ENCODE data around the gene PSAT1. TPM values are rescaled to one million over a fixed set of nuclear protein-coding genes. Genes with fewer than 3 reads are reported as not detected.

The PSAT1 gene
- total and polyA plus RNA-seq, 2 experiments from 2014 or later: 414 to 486 TPM

- TF ChIP-seq REST (IDR thresholded peaks at IDR 0.05; ENCODE audit: unreplicated experiment): no peak
- no peak for TF ChIP-seq NANOG (IDR thresholded peaks at IDR 0.05; ENCODE audit: borderline replicate concordance)
- no peak for TF ChIP-seq EZH2 (IDR thresholded peaks at IDR 0.05; ENCODE audit: low read depth, unreplicated experiment)
Measured at GRCh38 chr9:78273761-78274160, 23.2 kb upstream of the PSAT1 start (continued).

GRCh38 chr9:78278177-78278777 lies 18.6 kb upstream of the PSAT1 start:
- Mint-ChIP-seq H3K36me3 (ENCODE audit: low read depth) (no peaks in the 10 kb centered on the region), H3K4me1 (peaks cover 6% of the 10 kb centered on the region), H3K4me3 (no peak overlapping the region), H3K27ac (no peak overlapping the region), H3K9me3 (no peaks in the 10 kb centered on the region; the same call in 2 of the 3 replicates), H3K27me3 (ENCODE audit: insufficient read depth, low read depth, poor library complexity) (no peaks in the 10 kb centered on the region)
- no peak for TF ChIP-seq JUNB (IDR thresholded peaks at IDR 0.05; ENCODE audit: unreplicated experiment)
- no peak for TF ChIP-seq POLR2AphosphoS5 (IDR thresholded peaks at IDR 0.05; ENCODE audit: low read depth)
- no peak for TF ChIP-seq CREB1 (CRISPR knock-in tag; IDR thresholded peaks at IDR 0.05; ENCODE audit: low read depth)
- no peak for TF ChIP-seq EZH2 (IDR thresholded peaks at IDR 0.05; ENCODE audit: low read depth, unreplicated experiment)
- TF ChIP-seq NANOG (IDR thresholded peaks at IDR 0.05; ENCODE audit: borderline replicate concordance): no peak
- no peak for TF ChIP-seq ETS1 (IDR thresholded peaks at IDR 0.05)
- no peak for TF ChIP-seq EZH2phosphoT487 (IDR thresholded peaks at IDR 0.05; ENCODE audit: unreplicated experiment)
- no peak for TF ChIP-seq REST (IDR thresholded peaks at IDR 0.05; ENCODE audit: unreplicated experiment)
- no peak for TF ChIP-seq ZNF114 (CRISPR knock-in tag; IDR thresholded peaks at IDR 0.05)
- TF ChIP-seq ZNF331 (CRISPR knock-in tag; IDR thresholded peaks at IDR 0.05; ENCODE audit: low read depth): no peak
- no peak for TF ChIP-seq STAT1 (IDR thresholded peaks at IDR 0.05; ENCODE audit: unreplicated experiment)
- Histone ChIP-seq H3F3A (replicated peaks; ENCODE audit: low read depth) (no peaks in the 10 kb centered on the region), H3K79me2 (replicated peaks; ENCODE audit: insufficient read depth) (no peaks in the 10 kb centered on the region), H3K9me2 (ENCODE audit: insufficient read depth) (no peaks in the 10 kb centered on the region), H2AFZ (no peak overlapping the region), H3K4me2 (no peak overlapping the region), H3K36me3 (ENCODE audit: insufficient read depth) (no peaks in the 10 kb centered on the region), H3K4me3 (no peak overlapping the region), H3K4me1 (ENCODE audit: insufficient read depth) (no peaks in the 10 kb centered on the region), H3K27me3 (ENCODE audit: insufficient read depth) (no peaks in the 10 kb centered on the region), H4K20me1 (replicated peaks; ENCODE audit: insufficient read depth) (no peaks in the 10 kb centered on the region), H3K27ac (ENCODE audit: low read depth) (no peak overlapping the region)
- no peak for DNase-seq (ENCODE audit: low spot score)
- no peak for ATAC-seq
